ENCODE measurements around the gene ABCA13.

DNA sequence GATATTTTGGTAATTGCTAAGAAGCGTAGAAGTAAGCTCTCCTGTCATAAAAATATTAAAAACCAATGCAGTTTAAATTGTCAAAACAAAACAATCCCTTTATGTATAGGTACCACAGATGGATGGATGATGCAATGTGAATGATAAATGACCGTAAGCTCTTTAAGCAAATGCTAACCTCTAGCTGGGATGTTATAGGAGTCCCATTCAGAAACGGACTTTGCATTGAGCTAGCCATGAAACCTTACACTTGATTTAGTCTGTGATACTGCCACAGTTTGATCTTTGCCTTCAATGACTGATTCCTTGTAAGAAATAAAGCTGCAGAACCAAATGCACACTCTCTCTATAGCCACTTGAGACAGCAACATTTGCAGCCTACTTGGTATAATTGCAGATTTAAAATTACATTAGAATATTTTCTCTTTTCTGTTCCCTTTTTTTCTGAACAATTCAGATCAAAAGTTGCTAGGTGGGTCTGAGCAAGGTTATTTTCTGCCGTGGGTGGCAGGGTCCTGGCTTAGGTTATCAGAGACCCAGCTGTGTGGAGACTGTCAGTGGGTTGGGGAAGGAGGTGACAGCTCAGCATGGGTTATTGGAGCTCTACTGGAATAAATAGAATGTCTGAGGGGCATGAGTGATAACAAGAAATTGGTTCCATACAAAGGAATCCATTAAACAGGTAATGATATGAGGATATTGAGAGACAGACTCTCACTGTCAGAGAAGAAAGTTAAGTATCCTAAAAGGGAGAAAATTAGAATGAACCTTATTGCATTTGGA lies 494.3 kb downstream of the ABCA13 start:
- TF ChIP-seq, protein P1, sequence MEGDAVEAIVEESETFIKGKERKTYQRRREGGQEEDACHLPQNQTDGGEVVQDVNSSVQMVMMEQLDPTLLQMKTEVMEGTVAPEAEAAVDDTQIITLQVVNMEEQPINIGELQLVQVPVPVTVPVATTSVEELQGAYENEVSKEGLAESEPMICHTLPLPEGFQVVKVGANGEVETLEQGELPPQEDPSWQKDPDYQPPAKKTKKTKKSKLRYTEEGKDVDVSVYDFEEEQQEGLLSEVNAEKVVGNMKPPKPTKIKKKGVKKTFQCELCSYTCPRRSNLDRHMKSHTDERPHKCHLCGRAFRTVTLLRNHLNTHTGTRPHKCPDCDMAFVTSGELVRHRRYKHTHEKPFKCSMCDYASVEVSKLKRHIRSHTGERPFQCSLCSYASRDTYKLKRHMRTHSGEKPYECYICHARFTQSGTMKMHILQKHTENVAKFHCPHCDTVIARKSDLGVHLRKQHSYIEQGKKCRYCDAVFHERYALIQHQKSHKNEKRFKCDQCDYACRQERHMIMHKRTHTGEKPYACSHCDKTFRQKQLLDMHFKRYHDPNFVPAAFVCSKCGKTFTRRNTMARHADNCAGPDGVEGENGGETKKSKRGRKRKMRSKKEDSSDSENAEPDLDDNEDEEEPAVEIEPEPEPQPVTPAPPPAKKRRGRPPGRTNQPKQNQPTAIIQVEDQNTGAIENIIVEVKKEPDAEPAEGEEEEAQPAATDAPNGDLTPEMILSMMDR (optimal IDR thresholded peaks at IDR 0.05 in 1 of 3, IDR thresholded peaks at IDR 0.05 in 1 of 3, conservative IDR thresholded peaks at IDR 0.05 in 1 of 3; ENCODE audit: extremely low read depth in 1 of 3, insufficient read depth in 2 of 3, low read length in 3 of 3), result no peak
- no peak for TF ChIP-seq EZH2 (IDR thresholded peaks at IDR 0.05; ENCODE audit: low read length)
